GM18511 (cell line): ENCODE measurements around the gene OTOR.

ENCODE experiments used
- ATAC-seq: cut with Tn5 transposase; IDR thresholded peaks from one replicate; pipeline ENCODE4 v1.9.1; 2021; ENCODE audit warnings: mild to moderate bottlenecking, moderate library complexity; ENCODE audit not compliant: unreplicated experiment

The OTOR gene

GRCh38 chr20:16747291-16747811 lies 807 bp upstream of the OTOR start:
- no peak for ATAC-seq

GRCh38 chr20:16749573-16749972 lies 1.4 kb downstream of the OTOR start:
- ATAC-seq: no peak

GRCh38 chr20:16752082-16752481 lies 3.9 kb downstream of the OTOR start:
- ATAC-seq: no peak

- no peak for ATAC-seq
Measured at GRCh38 chr20:16752901-16753300, 4.7 kb downstream of the OTOR start.

GRCh38 chr20:16758454-16759180 lies 10.5 kb downstream of the OTOR start:
- ATAC-seq: peak; percentile 55

GRCh38 chr20:16759181-16759563 lies 11.0 kb downstream of the OTOR start:
- no peak for ATAC-seq

GRCh38 chr20:16760431-16761304 lies 12.5 kb downstream of the OTOR start:
- ATAC-seq: no peak

GRCh38 chr20:16761305-16761829 lies 13.2 kb downstream of the OTOR start:
- ATAC-seq: peak; percentile 80

GRCh38 chr20:16764560-16764959 lies 16.4 kb downstream of the OTOR start:
- ATAC-seq: no peak

GRCh38 chr20:16771213-16771612 lies 23.1 kb downstream of the OTOR start:
- no peak for ATAC-seq

GRCh38 chr20:16775961-16776360 lies 27.8 kb downstream of the OTOR start:
- ATAC-seq: no peak

GRCh38 chr20:16777126-16777525 lies 29.0 kb downstream of the OTOR start:
- no peak for ATAC-seq

GRCh38 chr20:16778159-16778558 lies 30.0 kb downstream of the OTOR start:
- no peak for ATAC-seq

GRCh38 chr20:16781496-16781895 lies 33.3 kb downstream of the OTOR start:
- ATAC-seq: no peak

- no peak for ATAC-seq
Measured at GRCh38 chr20:16785226-16785625, 37.1 kb downstream of the OTOR start.
